ENCODE data around the gene CNTN1. TPM values are rescaled to one million over a fixed set of nuclear protein-coding genes. Genes with fewer than 3 reads are reported as not detected.

CNTN1 gene
- total and polyA plus RNA-seq, 9 of the 15 experiments (the other 6 are each of a cell fraction or from before 2014, with no cell fraction given), result 0.16 TPM; not detected in 8

GRCh38 chr12:40833818-40834217 lies 141.6 kb downstream of the CNTN1 start:
- Histone ChIP-seq H3K4me1 (replicated peaks in 1 of 2; ENCODE audit: control insufficient read depth in 2 of 2, insufficient read depth in 2 of 2, low read length in 2 of 2) (no peaks in the 10 kb centered on the region), H3K9me1 (ENCODE audit: control insufficient read depth, insufficient read depth, low read length) (no peaks in the 10 kb centered on the region), H2AFZ (ENCODE audit: low read depth, low read length) (no peak overlapping the region), H3K27ac (ENCODE audit: extremely low read depth, low read depth, low read length) (no peak overlapping the region), H3K9me3 (replicated peaks; ENCODE audit: control insufficient read depth, insufficient read depth, low read depth, low read length) (no peaks in the 10 kb centered on the region), H3K27me3 (ENCODE audit: control insufficient read depth in 2 of 2, insufficient read depth in 2 of 2, low read length in 2 of 2) (no peaks in the 10 kb centered on the region), H3K4me2 (ENCODE audit: insufficient read depth, low read length) (no peak overlapping the region), H4K20me1 (replicated peaks; ENCODE audit: control insufficient read depth, insufficient read depth, low read length) (no peaks in the 10 kb centered on the region), H3K4me3 (no peak overlapping the region), H3K9ac (ENCODE audit: insufficient read depth in 1 of 2, low read depth in 2 of 2, low read length in 2 of 2) (no peak overlapping the region), H3K36me3 (ENCODE audit: control insufficient read depth, insufficient read depth, low read length) (no peaks in the 10 kb centered on the region), H3K79me2 (ENCODE audit: control insufficient read depth, insufficient read depth, low read length) (no peaks in the 10 kb centered on the region)
- FAIRE-seq, result no peak
- CTCF ChIA-PET (ENCODE audit: low intra/inter-chr PET ratio), result interaction anchor here (0.6 kb wide), 1 partner anchor 12 kb away, joined by 3 read pairs; no protein-coding TSS in a partner anchor
- 0% methylated on average over 2 of the region's 2 CpGs for WGBS (ENCODE audit: insufficient coverage, low coverage, missing lambda C conversion rate)
- no peak for DNase-seq (ENCODE audit: extremely low read depth in 1 of 4, low spot score in 3 of 4)
- BruUV-seq (replicated peaks), result no TSS peak
- intact Hi-C loops (cut with micrococcal nuclease), result no loop called here
- in situ Hi-C loops (cut with MboI), result no loop called here
- POLR2A ChIA-PET, result no interaction called here
- no peak for ATAC-seq
- TF ChIP-seq CBX8 (IDR thresholded peaks at IDR 0.05; ENCODE audit: borderline replicate concordance, extremely low read depth, low read depth, low read length, poor library complexity, severe bottlenecking) (no peak), ZNF449 (CRISPR knock-in tag; IDR thresholded peaks at IDR 0.05) (no peak), THRAP3 (IDR thresholded peaks at IDR 0.05; ENCODE audit: borderline replicate concordance) (no peak), NCOA4 (IDR thresholded peaks at IDR 0.05; ENCODE audit: partially characterized antibody) (no peak), TFAP4 (CRISPR knock-in tag; IDR thresholded peaks at IDR 0.05; ENCODE audit: borderline replicate concordance) (no peak), OTX1 (CRISPR knock-in tag; IDR thresholded peaks at IDR 0.05) (no peak), GMEB1 (CRISPR knock-in tag; IDR thresholded peaks at IDR 0.05) (no peak), VEZF1 (CRISPR knock-in tag; IDR thresholded peaks at IDR 0.05) (no peak), FOXO4 (CRISPR knock-in tag; IDR thresholded peaks at IDR 0.05) (no peak), ZNF584 (CRISPR knock-in tag; IDR thresholded peaks at IDR 0.05; ENCODE audit: low read depth) (no peak)
